HepG2 (cell line): ENCODE results near the gene ZMPSTE24. TPM values are rescaled to one million over a fixed set of nuclear protein-coding genes. Genes with fewer than 3 reads are reported as not detected.

Source experiments
- AKAP8 ChIP-seq: sonication (generic); formaldehyde crosslinking; IDR thresholded peaks from 2 replicates; pipeline ENCODE4 v1.5.1; 2020; ENCODE audit warnings: mild to moderate bottlenecking, missing genetic modification reagents
- ATF5 ChIP-seq: sonication (generic); formaldehyde crosslinking; IDR thresholded peaks from 2 replicates; pipeline ENCODE4 v1.4.0; 2020; ENCODE audit warnings: mild to moderate bottlenecking, low read depth, missing genetic modification reagents
- ATF7 ChIP-seq, 2 experiments: fragments of 450-650 bp in 1 of 2; sonication (generic) in 1 of 2; formaldehyde crosslinking in 1 of 2; IDR thresholded peaks; 2 replicates each; pipeline versions ENCODE4 v1.4.0 to v1.6.1; 2016 to 2020; ENCODE audit warnings: antibody characterized with exemption in 1 of 2, mild to moderate bottlenecking in 1 of 2, missing genetic modification reagents in 1 of 2
- E2F5 ChIP-seq: sonication (generic); formaldehyde crosslinking; conservative IDR thresholded peaks from 2 replicates; pipeline ENCODE4 v1.4.0; 2020; ENCODE audit warnings: missing genetic modification reagents
- FOXK1 ChIP-seq: sonication (generic); formaldehyde crosslinking; IDR thresholded peaks from 2 replicates; pipeline ENCODE4 v1.4.0; 2020; ENCODE audit warnings: low read depth, missing genetic modification reagents, borderline replicate concordance
- JDP2 ChIP-seq: sonication (generic); formaldehyde crosslinking; IDR thresholded peaks from 2 replicates; pipeline ENCODE4 v1.8.1; 2022; ENCODE audit warnings: missing genetic modification reagents, borderline replicate concordance
- KDM4B ChIP-seq: sonication (generic); formaldehyde crosslinking; IDR thresholded peaks from 2 replicates; pipeline ENCODE4 v1.4.0; 2020; ENCODE audit warnings: missing genetic modification reagents
- NBN ChIP-seq: fragments of 450-650 bp; conservative IDR thresholded peaks from 2 replicates; pipeline ENCODE4 v1.6.1; 2017
- NCOA2 ChIP-seq: sonication (generic); formaldehyde crosslinking; IDR thresholded peaks from 2 replicates; pipeline ENCODE4 v1.8.0; 2022; ENCODE audit warnings: inconsistent platforms
- RFX5 ChIP-seq: IDR thresholded peaks from 2 replicates; pipeline ENCODE4 v1.6.1; 2011; ENCODE audit warnings: low read depth, low read length, improper control_type of control experiment
- SOX13 ChIP-seq, 3 experiments: fragments of 450-650 bp in 1 of 3; sonication (generic) in 1 of 3; formaldehyde crosslinking in 1 of 3; IDR thresholded peaks in 2 of 3; conservative IDR thresholded peaks in 1 of 3; 2 replicates each; pipeline versions ENCODE4 v1.5.0 to v1.6.1; 2016 to 2020; ENCODE audit warnings: antibody characterized with exemption in 1 of 3, mild to moderate bottlenecking in 1 of 3, missing compliant biosample characterization in 1 of 3, missing genetic modification reagents in 1 of 3, moderate library complexity in 1 of 3
- SUZ12 ChIP-seq: fragments of 150-350 bp; IDR thresholded peaks from 2 replicates; pipeline ENCODE4 v1.6.1; 2014; ENCODE audit warnings: low read depth, low read length
- TCF7L2 ChIP-seq: IDR thresholded peaks from 2 replicates; pipeline ENCODE4 v1.6.1; 2011; ENCODE audit warnings: mild to moderate bottlenecking, low read depth, low read length, moderate library complexity
- ZC3H13 ChIP-seq: sonication (generic); formaldehyde crosslinking; IDR thresholded peaks from 2 replicates; pipeline ENCODE4 v1.8.1; 2023; ENCODE audit warnings: mild to moderate bottlenecking, missing genetic modification reagents, moderate library complexity
- ZNF275 ChIP-seq: sonication (generic); formaldehyde crosslinking; IDR thresholded peaks from 2 replicates; pipeline ENCODE4 v1.8.0; 2022; ENCODE audit warnings: missing genetic modification reagents, mild to moderate bottlenecking, inconsistent platforms, borderline replicate concordance
- ZNF749 ChIP-seq: sonication (generic); formaldehyde crosslinking; IDR thresholded peaks from 2 replicates; pipeline ENCODE4 v1.8.0; 2022; ENCODE audit warnings: mild to moderate bottlenecking, missing genetic modification reagents, moderate library complexity, borderline replicate concordance
- ZSCAN12 ChIP-seq: sonication (generic); formaldehyde crosslinking; IDR thresholded peaks from 2 replicates; pipeline ENCODE4 v1.9.0; 2021; ENCODE audit warnings: mild to moderate bottlenecking, missing genetic modification reagents
- polyA plus RNA-seq, 8 experiments: library from polyadenylated mRNA; depleted of rRNA in 3 of 8; stranded (reverse) in 7 of 8; unstranded in 1 of 8; fragments of >200 nt; fragmentation: Illumina TruSeq in 4 of 8; extraction: Trizol in 4 of 8; gene quantifications; 2 replicates each; pipeline versions ENCODE4 v1.2.1 to v1.2.3, GENCODE V29; 2011 to 2016; ENCODE audit warnings: low read depth in 4 of 8, missing spikeins in 1 of 8, mixed read lengths in 1 of 8; ENCODE audit not compliant: insufficient read depth in 1 of 8
- total RNA-seq, 5 experiments: library from RNA; depleted of rRNA; stranded (reverse); fragments of >200 nt; fragmentation: Illumina TruSeq; extraction: Trizol; gene quantifications; 2 replicates each; pipeline ENCODE4 v1.2.3, GENCODE V29; 2016; ENCODE audit warnings: low read depth in 1 of 5
- TF ChIP-seq, protein P1 (sequence below): sonication (generic); formaldehyde crosslinking; IDR thresholded peaks from 2 replicates; pipeline ENCODE4 v1.8.1; 2023; ENCODE audit warnings: mild to moderate bottlenecking, missing genetic modification reagents
- TF ChIP-seq, protein P2 (sequence below): sonication (generic); formaldehyde crosslinking; IDR thresholded peaks from 2 replicates; pipeline ENCODE4 v1.4.0; 2020; ENCODE audit warnings: missing genetic modification reagents, borderline replicate concordance

The ZMPSTE24 gene
- total and polyA plus RNA-seq, 2 of the 13 experiments (the other 11 are each of a cell fraction or from before 2014, with no cell fraction given): 13.6 to 60.2 TPM

- no peak for TF ChIP-seq FOXK1
- no peak for TF ChIP-seq E2F5 (CRISPR knock-in tag)
- TF ChIP-seq ATF7 (IDR thresholded peaks at IDR 0.05): no peak
- no peak for TF ChIP-seq ATF7 (CRISPR knock-in tag; IDR thresholded peaks at IDR 0.05)
- TF ChIP-seq ZNF275 (CRISPR knock-in tag): no peak
- peak; percentile 65; the same call in 1 of the 2 replicates for TF ChIP-seq ZSCAN12 (CRISPR knock-in tag)
- no peak for TF ChIP-seq AKAP8 (CRISPR knock-in tag)
- no peak for TF ChIP-seq RFX5
- no peak for TF ChIP-seq ATF5 (CRISPR knock-in tag)
- TF ChIP-seq, protein P1, sequence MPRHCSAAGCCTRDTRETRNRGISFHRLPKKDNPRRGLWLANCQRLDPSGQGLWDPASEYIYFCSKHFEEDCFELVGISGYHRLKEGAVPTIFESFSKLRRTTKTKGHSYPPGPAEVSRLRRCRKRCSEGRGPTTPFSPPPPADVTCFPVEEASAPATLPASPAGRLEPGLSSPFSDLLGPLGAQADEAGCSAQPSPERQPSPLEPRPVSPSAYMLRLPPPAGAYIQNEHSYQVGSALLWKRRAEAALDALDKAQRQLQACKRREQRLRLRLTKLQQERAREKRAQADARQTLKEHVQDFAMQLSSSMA (CRISPR knock-in tag): no peak
- no peak for TF ChIP-seq TCF7L2
- no peak for TF ChIP-seq SUZ12
- TF ChIP-seq NBN: no peak
- TF ChIP-seq NCOA2 (CRISPR knock-in tag): no peak
- TF ChIP-seq, protein P2, sequence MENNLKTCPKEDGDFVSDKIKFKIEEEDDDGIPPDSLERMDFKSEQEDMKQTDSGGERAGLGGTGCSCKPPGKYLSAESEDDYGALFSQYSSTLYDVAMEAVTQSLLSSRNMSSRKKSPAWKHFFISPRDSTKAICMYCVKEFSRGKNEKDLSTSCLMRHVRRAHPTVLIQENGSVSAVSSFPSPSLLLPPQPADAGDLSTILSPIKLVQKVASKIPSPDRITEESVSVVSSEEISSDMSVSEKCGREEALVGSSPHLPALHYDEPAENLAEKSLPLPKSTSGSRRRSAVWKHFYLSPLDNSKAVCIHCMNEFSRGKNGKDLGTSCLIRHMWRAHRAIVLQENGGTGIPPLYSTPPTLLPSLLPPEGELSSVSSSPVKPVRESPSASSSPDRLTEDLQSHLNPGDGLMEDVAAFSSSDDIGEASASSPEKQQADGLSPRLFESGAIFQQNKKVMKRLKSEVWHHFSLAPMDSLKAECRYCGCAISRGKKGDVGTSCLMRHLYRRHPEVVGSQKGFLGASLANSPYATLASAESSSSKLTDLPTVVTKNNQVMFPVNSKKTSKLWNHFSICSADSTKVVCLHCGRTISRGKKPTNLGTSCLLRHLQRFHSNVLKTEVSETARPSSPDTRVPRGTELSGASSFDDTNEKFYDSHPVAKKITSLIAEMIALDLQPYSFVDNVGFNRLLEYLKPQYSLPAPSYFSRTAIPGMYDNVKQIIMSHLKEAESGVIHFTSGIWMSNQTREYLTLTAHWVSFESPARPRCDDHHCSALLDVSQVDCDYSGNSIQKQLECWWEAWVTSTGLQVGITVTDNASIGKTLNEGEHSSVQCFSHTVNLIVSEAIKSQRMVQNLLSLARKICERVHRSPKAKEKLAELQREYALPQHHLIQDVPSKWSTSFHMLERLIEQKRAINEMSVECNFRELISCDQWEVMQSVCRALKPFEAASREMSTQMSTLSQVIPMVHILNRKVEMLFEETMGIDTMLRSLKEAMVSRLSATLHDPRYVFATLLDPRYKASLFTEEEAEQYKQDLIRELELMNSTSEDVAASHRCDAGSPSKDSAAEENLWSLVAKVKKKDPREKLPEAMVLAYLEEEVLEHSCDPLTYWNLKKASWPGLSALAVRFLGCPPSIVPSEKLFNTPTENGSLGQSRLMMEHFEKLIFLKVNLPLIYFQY: no peak
- TF ChIP-seq ZC3H13 (CRISPR knock-in tag): no peak
- TF ChIP-seq ZNF749 (CRISPR knock-in tag): no peak
- no peak for TF ChIP-seq JDP2 (CRISPR knock-in tag)
- TF ChIP-seq KDM4B (CRISPR knock-in tag): no peak
- TF ChIP-seq SOX13 (IDR thresholded peaks at IDR 0.05): no peak
- TF ChIP-seq SOX13 (CRISPR knock-in tag; conservative IDR thresholded peaks at IDR 0.05 in 1 of 2, IDR thresholded peaks at IDR 0.05 in 1 of 2): peak in 1 of 2 experiments; percentile 3; a peak in 1 of 4 replicates
These were observed 80.8 kb downstream of the ZMPSTE24 start (continued) for GRCh38 chr1:40338745-40339419.
